HEK293T (cell line): ENCODE data around the gene PTPRD.

Experiments
- ARNT ChIP-seq: fragments of 450-650 bp; IDR thresholded peaks from 2 replicates; pipeline ENCODE4 v1.6.1; 2017; ENCODE audit warnings: mild to moderate bottlenecking
- L3MBTL2 ChIP-seq: fragments of 450-650 bp; conservative IDR thresholded peaks from 2 replicates; pipeline ENCODE4 v1.6.1; 2016; ENCODE audit warnings: mild to moderate bottlenecking
- PKNOX1 ChIP-seq: fragments of 450-650 bp; IDR thresholded peaks from 2 replicates; pipeline ENCODE4 v1.6.1; 2016
- SUZ12 ChIP-seq: fragments of 450-650 bp; IDR thresholded peaks from 2 replicates; pipeline ENCODE4 v1.6.1; 2016; ENCODE audit warnings: mild to moderate bottlenecking
- TARDBP ChIP-seq: fragments of 450-650 bp; IDR thresholded peaks from 2 replicates; pipeline ENCODE4 v1.6.1; 2016
- ZNF384 ChIP-seq: fragments of 450-650 bp; IDR thresholded peaks from 2 replicates; pipeline ENCODE4 v1.6.1; 2016

GRCh38 chr9:10525972-10526371 lies 86.8 kb downstream of the PTPRD start:
- TF ChIP-seq TARDBP (no peak), L3MBTL2 (no peak), ZNF384 (no peak), SUZ12 (no peak), PKNOX1 (no peak), ARNT (no peak)
